ENCODE measurements around the gene NSUN7.
"Not testable (repeated sequence)": the region's sequence is repeated elsewhere in the genome, so short reads cannot be mapped to it uniquely, and the experiment has no call there.

The NSUN7 gene

GRCh38 chr4:40812386-40812785, 62.6 kb downstream of the NSUN7 start:
- Histone ChIP-seq H3K27ac (peak overlapping the region in 1 of 2 donors; percentile 78), H3K4me3 (no peak overlapping the region)
- TF ChIP-seq CTCF (IDR thresholded peaks at IDR 0.05), result no peak
- DNase-seq (ENCODE audit: low spot score), result no peak

GRCh38 chr4:40812856-40813255, 63.1 kb downstream of the NSUN7 start:
- Histone ChIP-seq H3K27ac (peak overlapping the region in 1 of 2 donors; percentile 78), H3K4me3 (no peak overlapping the region)
- DNase-seq (ENCODE audit: low spot score), result no peak
- TF ChIP-seq CTCF (IDR thresholded peaks at IDR 0.05), result no peak

- DNase-seq (ENCODE audit: low spot score); H3K27ac ChIP-seq; H3K4me3 ChIP-seq: not testable (repeated sequence)
These were observed 67.4 kb downstream of the NSUN7 start for GRCh38 chr4:40817157-40817556.

- no peak for DNase-seq (ENCODE audit: low spot score)
- no peak for TF ChIP-seq CTCF (IDR thresholded peaks at IDR 0.05)
- H3K4me3 ChIP-seq, result no peak overlapping the region
- no peak overlapping the region for H3K27ac ChIP-seq
These were observed 70.3 kb downstream of the NSUN7 start for GRCh38 chr4:40820101-40820500.

GRCh38 chr4:40822420-40823166, 72.8 kb downstream of the NSUN7 start:
- no peak overlapping the region for H3K4me3 ChIP-seq
- TF ChIP-seq CTCF (IDR thresholded peaks at IDR 0.05), result no peak
- H3K27ac ChIP-seq, result no peak overlapping the region
- no peak for DNase-seq (ENCODE audit: low spot score)

- Histone ChIP-seq H3K27ac (no peak overlapping the region), H3K4me3 (no peak overlapping the region)
- no peak for DNase-seq (ENCODE audit: low spot score)
- TF ChIP-seq CTCF (IDR thresholded peaks at IDR 0.05), result no peak
These were observed 75.5 kb downstream of the NSUN7 start for GRCh38 chr4:40825014-40825838.

GRCh38 chr4:40826821-40827220, 77.1 kb downstream of the NSUN7 start:
- no peak overlapping the region for H3K27ac ChIP-seq
- H3K4me3 ChIP-seq, result no peak overlapping the region
- no peak for TF ChIP-seq CTCF (IDR thresholded peaks at IDR 0.05)

More at GRCh38 chr4:40826821-40827220, 77.1 kb downstream of the NSUN7 start:
- no peak for DNase-seq (ENCODE audit: low spot score)

Measured in coronary artery (tissue), 2 donors.